ENCODE data around the gene PPFIA4. TPM values are rescaled to one million over a fixed set of nuclear protein-coding genes. Genes with fewer than 3 reads are reported as not detected.

The PPFIA4 gene
- total RNA-seq, 2 experiments from 2014 or later = 0.93 to 0.98 TPM

- peak overlapping the region; percentile 31 for H3K4me3 ChIP-seq (ENCODE audit: low read length)
- intact Hi-C loops (cut with DNase I, micrococcal nuclease) = loop anchor here in 1 of 2 experiments (1.0 to 10.0 kb wide), 3 partner anchors 15 to 839 kb away; partner anchors contain the start of genes ADIPOR1 and SNRPE
- H3K9me3 Mint-ChIP-seq = no peaks in the 10 kb centered on the region
- TF ChIP-seq CTCF (IDR thresholded peaks at IDR 0.05) = no peak
- H3K36me3 ChIP-seq (ENCODE audit: insufficient read depth, low read length) = peaks cover 27% of the 10 kb centered on the region
- ATAC-seq (ENCODE audit: poor library complexity) = no peak
- H3K36me3 Mint-ChIP-seq (ENCODE audit: low read depth) = peaks cover 35% of the 10 kb centered on the region
- peak overlapping the region; percentile 85 for H3K4me3 Mint-ChIP-seq
- ChIA-PET CTCF (interaction anchor here (0.6 to 2.3 kb wide), 4 partner anchors 14 to 191 kb away, joined by 3 to 8 read pairs (median 6); partner anchors contain the start of gene TMEM183A), POLR2A (interaction anchor here (1.1 to 4.6 kb wide), 4 partner anchors 13 to 137 kb away, joined by 3 to 19 read pairs (median 6); partner anchors contain the start of genes RABIF and TMEM183A)
- H3K4me1 Mint-ChIP-seq (ENCODE audit: low read depth) = peaks cover 14% of the 10 kb centered on the region
- DNase-seq = no peak
- H3K27ac ChIP-seq (ENCODE audit: low read depth in 1 of 2, low read length in 2 of 2) = peak overlapping the region; percentile 26 to 63
- H3K9me3 ChIP-seq (ENCODE audit: control insufficient read depth in 1 of 2, insufficient read depth in 1 of 2, low read length in 2 of 2) = no peaks in the 10 kb centered on the region
- H3K27me3 Mint-ChIP-seq = no peaks in the 10 kb centered on the region
- H3K27ac Mint-ChIP-seq = peak overlapping the region; percentile 79
- peaks cover 17% of the 10 kb centered on the region for H3K4me1 ChIP-seq (ENCODE audit: insufficient read depth, low read length)
- H3K27me3 ChIP-seq (ENCODE audit: control insufficient read depth in 1 of 2, insufficient read depth in 2 of 2, low read length in 2 of 2) = no peaks in the 10 kb centered on the region
Measured at GRCh38 chr1:203025686-203026030, 633 bp upstream of the PPFIA4 start.

GRCh38 chr1:203026666-203027663, 674 bp downstream of the PPFIA4 start:
- peaks cover 14% of the 10 kb centered on the region for H3K4me1 Mint-ChIP-seq (ENCODE audit: low read depth)
- DNase-seq (peak in 2 of 14 experiments; percentile 27 to 36), ATAC-seq (ENCODE audit: poor library complexity) (peak; percentile 62)
- intact Hi-C loops (cut with DNase I, micrococcal nuclease) = loop anchor here in 1 of 2 experiments (1.0 to 10.0 kb wide), 2 partner anchors 69 to 838 kb away; partner anchors contain the start of genes ADIPOR1 and SNRPE
- Histone ChIP-seq H3K36me3 (ENCODE audit: insufficient read depth, low read length) (peaks cover 14% of the 10 kb centered on the region), H3K27ac (ENCODE audit: low read depth in 1 of 2, low read length in 2 of 2) (no peak overlapping the region), H3K27me3 (ENCODE audit: control insufficient read depth in 1 of 2, insufficient read depth in 2 of 2, low read length in 2 of 2) (no peaks in the 10 kb centered on the region), H3K4me3 (ENCODE audit: low read length) (peak overlapping the region; percentile 89), H3K4me1 (ENCODE audit: insufficient read depth, low read length) (peaks cover 17% of the 10 kb centered on the region), H3K9me3 (ENCODE audit: control insufficient read depth in 1 of 2, insufficient read depth in 1 of 2, low read length in 2 of 2) (no peaks in the 10 kb centered on the region)
- POLR2A ChIA-PET = interaction anchor here (1.1 to 4.6 kb wide), 3 partner anchors 13 to 138 kb away, joined by 3 to 19 read pairs (median 10); partner anchors contain the start of genes RABIF and TMEM183A
- no peak for TF ChIP-seq CTCF (IDR thresholded peaks at IDR 0.05)
- H3K36me3 Mint-ChIP-seq (ENCODE audit: low read depth) = peaks cover 22% of the 10 kb centered on the region
- CTCF ChIA-PET = interaction anchor here (0.5 to 1.8 kb wide), 3 partner anchors 12 to 307 kb away, joined by 3 to 7 read pairs (median 4); no protein-coding TSS in a partner anchor
- no peaks in the 10 kb centered on the region for H3K27me3 Mint-ChIP-seq
- no peaks in the 10 kb centered on the region for H3K9me3 Mint-ChIP-seq
- H3K4me3 Mint-ChIP-seq = peak overlapping the region; percentile 82
- H3K27ac Mint-ChIP-seq = no peak overlapping the region

GRCh38 chr1:203028067-203028783, 1.9 kb downstream of the PPFIA4 start:
- peak overlapping the region; percentile 82 for H3K4me3 Mint-ChIP-seq
- no peaks in the 10 kb centered on the region for H3K27me3 Mint-ChIP-seq
- ChIA-PET CTCF (interaction anchor here (0.6 to 1.4 kb wide), 2 partner anchors 11 to 893 kb away, joined by 3 to 4 read pairs; no protein-coding TSS in a partner anchor), POLR2A (interaction anchor here (4.6 kb wide), 1 partner anchor 21 kb away, joined by 19 read pairs; the partner anchor contains the start of gene TMEM183A)
- peaks cover 14% of the 10 kb centered on the region for H3K4me1 Mint-ChIP-seq (ENCODE audit: low read depth)
- H3K4me3 ChIP-seq (ENCODE audit: low read length) = no peak overlapping the region
- H3K4me1 ChIP-seq (ENCODE audit: insufficient read depth, low read length) = peaks cover 17% of the 10 kb centered on the region
- peaks cover 15% of the 10 kb centered on the region for H3K36me3 Mint-ChIP-seq (ENCODE audit: low read depth)
- intact Hi-C loops (cut with DNase I, micrococcal nuclease) = loop anchor here in 1 of 2 experiments (10.0 kb wide), 1 partner anchor 837 kb away; the partner anchor contains the start of gene SNRPE
- no peak overlapping the region for H3K27ac ChIP-seq (ENCODE audit: low read depth in 1 of 2, low read length in 2 of 2)
- no peaks in the 10 kb centered on the region for H3K9me3 Mint-ChIP-seq
- no peak overlapping the region for H3K27ac Mint-ChIP-seq
- no peaks in the 10 kb centered on the region for H3K27me3 ChIP-seq (ENCODE audit: control insufficient read depth in 1 of 2, insufficient read depth in 2 of 2, low read length in 2 of 2)
- no peak for TF ChIP-seq CTCF (IDR thresholded peaks at IDR 0.05)
- H3K9me3 ChIP-seq (ENCODE audit: control insufficient read depth in 1 of 2, insufficient read depth in 1 of 2, low read length in 2 of 2) = no peaks in the 10 kb centered on the region
- DNase-seq (peak in 1 of 14 experiments; percentile 4), ATAC-seq (ENCODE audit: poor library complexity) (no peak)
- H3K36me3 ChIP-seq (ENCODE audit: insufficient read depth, low read length) = peaks cover 11% of the 10 kb centered on the region
